Measurements from ENCODE around the gene BTN1A1. TPM values are rescaled to one million over a fixed set of nuclear protein-coding genes. Genes with fewer than 3 reads are reported as not detected.
A peak's percentile ranks its signal among the peaks of the same experiment; 100 is the strongest.

The BTN1A1 gene
- total and polyA plus RNA-seq, 4 donors = 0.06 to 0.26 (median 0.06) TPM; not detected in 1

- peak; percentile 52 to 77 (median 60) for DNase-seq
Measured at GRCh38 chr6:26554697-26555504, 54.8 kb downstream of the BTN1A1 start.

GRCh38 chr6:26555505-26556262 lies 55.6 kb downstream of the BTN1A1 start:
- H3K9ac ChIP-seq (ENCODE audit: insufficient read depth in 1 of 2, low read length in 2 of 2) = no peak overlapping the region
- DNase-seq (peak in 1 of 3 donors; percentile 39), ATAC-seq (ENCODE audit: insufficient read depth, low FRiP score) (no peak)

More at GRCh38 chr6:26554697-26555504, 54.8 kb downstream of the BTN1A1 start:
- ATAC-seq (ENCODE audit: insufficient read depth, low FRiP score) = no peak
- Histone ChIP-seq H3K9me3 (ENCODE audit: control insufficient read depth in 4 of 4, insufficient read depth in 3 of 4, low read length in 3 of 4) (no peaks in the 10 kb centered on the region), H3K4me3 (no peak overlapping the region), H3K27ac (ENCODE audit: low read depth in 1 of 2, low read length in 1 of 2) (peak overlapping the region; percentile 22 to 67), H3K4me1 (ENCODE audit: control insufficient read depth in 5 of 5, insufficient read depth in 5 of 5, low read length in 5 of 5) (peaks cover 0 to 15% (median 0%) of the 10 kb centered on the region in 5 donors), H3K9ac (ENCODE audit: insufficient read depth in 1 of 2, low read length in 2 of 2) (no peak overlapping the region), H3K36me3 (ENCODE audit: control insufficient read depth in 4 of 4, insufficient read depth in 4 of 4, low read length in 4 of 4) (no peaks in the 10 kb centered on the region), H3K27me3 (ENCODE audit: control insufficient read depth in 3 of 3, insufficient read depth in 3 of 3, low read length in 2 of 3) (no peaks in the 10 kb centered on the region)
- WGBS, 2 donors = 8 to 15% methylated on average over 27 of the region's 27 CpGs
- TF ChIP-seq CTCF (IDR thresholded peaks at IDR 0.05; ENCODE audit: control extremely low read depth, extremely low read depth) = no peak

GRCh38 chr6:26556263-26557070 lies 56.4 kb downstream of the BTN1A1 start:
- H3K36me3 ChIP-seq (ENCODE audit: control insufficient read depth in 4 of 4, insufficient read depth in 4 of 4, low read length in 4 of 4) = no peaks in the 10 kb centered on the region
- DNase-seq = peak; percentile 71 to 80 (median 72)
- WGBS, 2 donors = 44 to 55% methylated on average over 16 of the region's 16 CpGs
- peaks cover 0 to 14% (median 0%) of the 10 kb centered on the region in 5 donors for H3K4me1 ChIP-seq (ENCODE audit: control insufficient read depth in 5 of 5, insufficient read depth in 5 of 5, low read length in 5 of 5)
- no peak for TF ChIP-seq CTCF (IDR thresholded peaks at IDR 0.05; ENCODE audit: control extremely low read depth, extremely low read depth)
- H3K27ac ChIP-seq (ENCODE audit: low read depth in 1 of 2, low read length in 1 of 2) = no peak overlapping the region
- H3K9me3 ChIP-seq (ENCODE audit: control insufficient read depth in 4 of 4, insufficient read depth in 3 of 4, low read length in 3 of 4) = no peaks in the 10 kb centered on the region
- ATAC-seq (ENCODE audit: insufficient read depth, low FRiP score) = no peak
- no peaks in the 10 kb centered on the region for H3K27me3 ChIP-seq (ENCODE audit: control insufficient read depth in 3 of 3, insufficient read depth in 3 of 3, low read length in 2 of 3)
- H3K9ac ChIP-seq (ENCODE audit: insufficient read depth in 1 of 2, low read length in 2 of 2) = no peak overlapping the region
- H3K4me3 ChIP-seq = no peak overlapping the region

More at GRCh38 chr6:26555505-26556262, 55.6 kb downstream of the BTN1A1 start:
- no peak for TF ChIP-seq CTCF (IDR thresholded peaks at IDR 0.05; ENCODE audit: control extremely low read depth, extremely low read depth)
- Histone ChIP-seq H3K27ac (ENCODE audit: low read depth in 1 of 2, low read length in 1 of 2) (no peak overlapping the region), H3K36me3 (ENCODE audit: control insufficient read depth in 4 of 4, insufficient read depth in 4 of 4, low read length in 4 of 4) (no peaks in the 10 kb centered on the region), H3K9me3 (ENCODE audit: control insufficient read depth in 4 of 4, insufficient read depth in 3 of 4, low read length in 3 of 4) (no peaks in the 10 kb centered on the region), H3K4me1 (ENCODE audit: control insufficient read depth in 5 of 5, insufficient read depth in 5 of 5, low read length in 5 of 5) (peaks cover 0 to 14% (median 0%) of the 10 kb centered on the region in 5 donors), H3K27me3 (ENCODE audit: control insufficient read depth in 3 of 3, insufficient read depth in 3 of 3, low read length in 2 of 3) (no peaks in the 10 kb centered on the region), H3K4me3 (no peak overlapping the region)
- WGBS, 2 donors = 52 to 56% methylated on average over 19 of the region's 19 CpGs

Small RNA genes within 50 kb of the gene (small RNA-seq; reads per million reads assigned to genes)
- not detected for gene RNU6-502P (ENCODE audit: low replicate concordance)

Other genes starting within 250 kb of the BTN1A1 start
- 10 to 100 TPM; 19.7 to 19.8 TPM for gene BTN3A2, start 135.1 kb upstream of the BTN1A1 start, total RNA-seq
- 10 to 100 TPM; 17.5 to 40.5 TPM for gene BTN3A2, start 135.1 kb upstream of the BTN1A1 start, polyA plus RNA-seq
- gene BTN2A2, start 117.2 kb upstream of the BTN1A1 start, total RNA-seq = 10 to 100 TPM; 19.1 to 26.8 TPM
- 10 to 100 TPM in 1 of 2 donors, 1 to 10 TPM in 1; 9.5 to 21.8 TPM for gene BTN2A2, start 117.2 kb upstream of the BTN1A1 start, polyA plus RNA-seq
- gene BTN3A1, start 98.0 kb upstream of the BTN1A1 start, total RNA-seq = 10 to 100 TPM; 18.7 to 60.1 TPM
- gene BTN3A1, start 98.0 kb upstream of the BTN1A1 start, polyA plus RNA-seq = 10 to 100 TPM; 14.4 to 26.3 TPM
- gene BTN3A3, start 59.8 kb upstream of the BTN1A1 start, total RNA-seq = 10 to 100 TPM; 18.9 to 65.5 TPM
- gene BTN3A3, start 59.8 kb upstream of the BTN1A1 start, polyA plus RNA-seq = 10 to 100 TPM in 1 of 2 donors, 1 to 10 TPM in 1; 8.1 to 22.9 TPM
- gene BTN2A1, start 42.3 kb upstream of the BTN1A1 start, total RNA-seq = 10 to 100 TPM; 20.0 to 23.5 TPM
- gene BTN2A1, start 42.3 kb upstream of the BTN1A1 start, polyA plus RNA-seq = 10 to 100 TPM; 12.4 to 35.3 TPM
- gene HMGN4, start 38.1 kb downstream of the BTN1A1 start, total RNA-seq = 10 to 100 TPM; 50.8 to 57.6 TPM
- gene HMGN4, start 38.1 kb downstream of the BTN1A1 start, polyA plus RNA-seq = 10 to 100 TPM; 16.1 to 73.3 TPM
- gene ABT1, start 96.7 kb downstream of the BTN1A1 start, total RNA-seq = 10 to 100 TPM; 15.6 to 18.2 TPM
- 10 to 100 TPM; 13.4 to 20.9 TPM for gene ABT1, start 96.7 kb downstream of the BTN1A1 start, polyA plus RNA-seq
- 10 to 100 TPM; 19.8 to 26.0 TPM for gene ZNF322, start 159.4 kb downstream of the BTN1A1 start, total RNA-seq
- 1 to 10 TPM; 5.8 to 9.1 TPM for gene ZNF322, start 159.4 kb downstream of the BTN1A1 start, polyA plus RNA-seq

Measured in lung (tissue), 13 donors.